ENCODE measurements around the gene RPL35A. TPM values are rescaled to one million over a fixed set of nuclear protein-coding genes. Genes with fewer than 3 reads are reported as not detected.

Gene RPL35A
- total and polyA plus RNA-seq, 2 experiments from 2014 or later = 1,070 to 2,096 TPM

GRCh38 chr3:197996855-197997254 lies 46.9 kb downstream of the RPL35A start:
- no peaks in the 10 kb centered on the region for H3K27me3 Mint-ChIP-seq (ENCODE audit: insufficient read depth, low read depth, poor library complexity)
- no peaks in the 10 kb centered on the region for H3K27me3 ChIP-seq (ENCODE audit: insufficient read depth)
- no peak for TF ChIP-seq JUNB (IDR thresholded peaks at IDR 0.05; ENCODE audit: unreplicated experiment)
- TF ChIP-seq, protein P1, sequence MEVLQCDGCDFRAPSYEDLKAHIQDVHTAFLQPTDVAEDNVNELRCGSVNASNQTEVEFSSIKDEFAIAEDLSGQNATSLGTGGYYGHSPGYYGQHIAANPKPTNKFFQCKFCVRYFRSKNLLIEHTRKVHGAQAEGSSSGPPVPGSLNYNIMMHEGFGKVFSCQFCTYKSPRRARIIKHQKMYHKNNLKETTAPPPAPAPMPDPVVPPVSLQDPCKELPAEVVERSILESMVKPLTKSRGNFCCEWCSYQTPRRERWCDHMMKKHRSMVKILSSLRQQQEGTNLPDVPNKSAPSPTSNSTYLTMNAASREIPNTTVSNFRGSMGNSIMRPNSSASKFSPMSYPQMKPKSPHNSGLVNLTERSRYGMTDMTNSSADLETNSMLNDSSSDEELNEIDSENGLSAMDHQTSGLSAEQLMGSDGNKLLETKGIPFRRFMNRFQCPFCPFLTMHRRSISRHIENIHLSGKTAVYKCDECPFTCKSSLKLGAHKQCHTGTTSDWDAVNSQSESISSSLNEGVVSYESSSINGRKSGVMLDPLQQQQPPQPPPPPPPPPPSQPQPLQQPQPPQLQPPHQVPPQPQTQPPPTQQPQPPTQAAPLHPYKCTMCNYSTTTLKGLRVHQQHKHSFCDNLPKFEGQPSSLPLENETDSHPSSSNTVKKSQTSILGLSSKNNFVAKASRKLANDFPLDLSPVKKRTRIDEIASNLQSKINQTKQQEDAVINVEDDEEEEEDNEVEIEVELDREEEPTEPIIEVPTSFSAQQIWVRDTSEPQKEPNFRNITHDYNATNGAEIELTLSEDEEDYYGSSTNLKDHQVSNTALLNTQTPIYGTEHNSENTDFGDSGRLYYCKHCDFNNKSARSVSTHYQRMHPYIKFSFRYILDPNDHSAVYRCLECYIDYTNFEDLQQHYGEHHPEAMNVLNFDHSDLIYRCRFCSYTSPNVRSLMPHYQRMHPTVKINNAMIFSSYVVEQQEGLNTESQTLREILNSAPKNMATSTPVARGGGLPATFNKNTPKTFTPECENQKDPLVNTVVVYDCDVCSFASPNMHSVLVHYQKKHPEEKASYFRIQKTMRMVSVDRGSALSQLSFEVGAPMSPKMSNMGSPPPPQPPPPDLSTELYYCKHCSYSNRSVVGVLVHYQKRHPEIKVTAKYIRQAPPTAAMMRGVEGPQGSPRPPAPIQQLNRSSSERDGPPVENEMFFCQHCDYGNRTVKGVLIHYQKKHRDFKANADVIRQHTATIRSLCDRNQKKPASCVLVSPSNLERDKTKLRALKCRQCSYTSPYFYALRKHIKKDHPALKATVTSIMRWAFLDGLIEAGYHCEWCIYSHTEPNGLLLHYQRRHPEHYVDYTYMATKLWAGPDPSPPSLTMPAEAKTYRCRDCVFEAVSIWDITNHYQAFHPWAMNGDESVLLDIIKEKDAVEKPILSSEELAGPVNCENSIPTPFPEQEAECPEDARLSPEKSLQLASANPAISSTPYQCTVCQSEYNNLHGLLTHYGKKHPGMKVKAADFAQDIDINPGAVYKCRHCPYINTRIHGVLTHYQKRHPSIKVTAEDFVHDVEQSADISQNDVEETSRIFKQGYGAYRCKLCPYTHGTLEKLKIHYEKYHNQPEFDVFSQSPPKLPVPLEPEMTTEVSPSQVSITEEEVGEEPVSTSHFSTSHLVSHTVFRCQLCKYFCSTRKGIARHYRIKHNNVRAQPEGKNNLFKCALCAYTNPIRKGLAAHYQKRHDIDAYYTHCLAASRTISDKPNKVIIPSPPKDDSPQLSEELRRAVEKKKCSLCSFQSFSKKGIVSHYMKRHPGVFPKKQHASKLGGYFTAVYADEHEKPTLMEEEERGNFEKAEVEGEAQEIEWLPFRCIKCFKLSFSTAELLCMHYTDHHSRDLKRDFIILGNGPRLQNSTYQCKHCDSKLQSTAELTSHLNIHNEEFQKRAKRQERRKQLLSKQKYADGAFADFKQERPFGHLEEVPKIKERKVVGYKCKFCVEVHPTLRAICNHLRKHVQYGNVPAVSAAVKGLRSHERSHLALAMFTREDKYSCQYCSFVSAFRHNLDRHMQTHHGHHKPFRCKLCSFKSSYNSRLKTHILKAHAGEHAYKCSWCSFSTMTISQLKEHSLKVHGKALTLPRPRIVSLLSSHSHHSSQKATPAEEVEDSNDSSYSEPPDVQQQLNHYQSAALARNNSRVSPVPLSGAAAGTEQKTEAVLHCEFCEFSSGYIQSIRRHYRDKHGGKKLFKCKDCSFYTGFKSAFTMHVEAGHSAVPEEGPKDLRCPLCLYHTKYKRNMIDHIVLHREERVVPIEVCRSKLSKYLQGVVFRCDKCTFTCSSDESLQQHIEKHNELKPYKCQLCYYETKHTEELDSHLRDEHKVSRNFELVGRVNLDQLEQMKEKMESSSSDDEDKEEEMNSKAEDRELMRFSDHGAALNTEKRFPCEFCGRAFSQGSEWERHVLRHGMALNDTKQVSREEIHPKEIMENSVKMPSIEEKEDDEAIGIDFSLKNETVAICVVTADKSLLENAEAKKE (CRISPR knock-in tag; IDR thresholded peaks at IDR 0.05) = no peak
- TF ChIP-seq ZNF114 (CRISPR knock-in tag; IDR thresholded peaks at IDR 0.05) = no peak
- no peak for TF ChIP-seq STAT1 (IDR thresholded peaks at IDR 0.05; ENCODE audit: unreplicated experiment)
- TF ChIP-seq, protein P2, sequence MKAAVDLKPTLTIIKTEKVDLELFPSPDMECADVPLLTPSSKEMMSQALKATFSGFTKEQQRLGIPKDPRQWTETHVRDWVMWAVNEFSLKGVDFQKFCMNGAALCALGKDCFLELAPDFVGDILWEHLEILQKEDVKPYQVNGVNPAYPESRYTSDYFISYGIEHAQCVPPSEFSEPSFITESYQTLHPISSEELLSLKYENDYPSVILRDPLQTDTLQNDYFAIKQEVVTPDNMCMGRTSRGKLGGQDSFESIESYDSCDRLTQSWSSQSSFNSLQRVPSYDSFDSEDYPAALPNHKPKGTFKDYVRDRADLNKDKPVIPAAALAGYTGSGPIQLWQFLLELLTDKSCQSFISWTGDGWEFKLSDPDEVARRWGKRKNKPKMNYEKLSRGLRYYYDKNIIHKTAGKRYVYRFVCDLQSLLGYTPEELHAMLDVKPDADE (IDR thresholded peaks at IDR 0.05) = no peak
- TF ChIP-seq, protein P3, sequence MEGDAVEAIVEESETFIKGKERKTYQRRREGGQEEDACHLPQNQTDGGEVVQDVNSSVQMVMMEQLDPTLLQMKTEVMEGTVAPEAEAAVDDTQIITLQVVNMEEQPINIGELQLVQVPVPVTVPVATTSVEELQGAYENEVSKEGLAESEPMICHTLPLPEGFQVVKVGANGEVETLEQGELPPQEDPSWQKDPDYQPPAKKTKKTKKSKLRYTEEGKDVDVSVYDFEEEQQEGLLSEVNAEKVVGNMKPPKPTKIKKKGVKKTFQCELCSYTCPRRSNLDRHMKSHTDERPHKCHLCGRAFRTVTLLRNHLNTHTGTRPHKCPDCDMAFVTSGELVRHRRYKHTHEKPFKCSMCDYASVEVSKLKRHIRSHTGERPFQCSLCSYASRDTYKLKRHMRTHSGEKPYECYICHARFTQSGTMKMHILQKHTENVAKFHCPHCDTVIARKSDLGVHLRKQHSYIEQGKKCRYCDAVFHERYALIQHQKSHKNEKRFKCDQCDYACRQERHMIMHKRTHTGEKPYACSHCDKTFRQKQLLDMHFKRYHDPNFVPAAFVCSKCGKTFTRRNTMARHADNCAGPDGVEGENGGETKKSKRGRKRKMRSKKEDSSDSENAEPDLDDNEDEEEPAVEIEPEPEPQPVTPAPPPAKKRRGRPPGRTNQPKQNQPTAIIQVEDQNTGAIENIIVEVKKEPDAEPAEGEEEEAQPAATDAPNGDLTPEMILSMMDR (conservative IDR thresholded peaks at IDR 0.05; ENCODE audit: low read depth in 2 of 2) = no peak
- no peak for TF ChIP-seq EZH2phosphoT487 (IDR thresholded peaks at IDR 0.05; ENCODE audit: unreplicated experiment)
- no peak for TF ChIP-seq CREB1 (CRISPR knock-in tag; IDR thresholded peaks at IDR 0.05; ENCODE audit: low read depth)
- no peak for TF ChIP-seq ZNF331 (CRISPR knock-in tag; IDR thresholded peaks at IDR 0.05; ENCODE audit: low read depth)
- TF ChIP-seq NANOG (IDR thresholded peaks at IDR 0.05; ENCODE audit: borderline replicate concordance) = no peak
- TF ChIP-seq, protein P4, sequence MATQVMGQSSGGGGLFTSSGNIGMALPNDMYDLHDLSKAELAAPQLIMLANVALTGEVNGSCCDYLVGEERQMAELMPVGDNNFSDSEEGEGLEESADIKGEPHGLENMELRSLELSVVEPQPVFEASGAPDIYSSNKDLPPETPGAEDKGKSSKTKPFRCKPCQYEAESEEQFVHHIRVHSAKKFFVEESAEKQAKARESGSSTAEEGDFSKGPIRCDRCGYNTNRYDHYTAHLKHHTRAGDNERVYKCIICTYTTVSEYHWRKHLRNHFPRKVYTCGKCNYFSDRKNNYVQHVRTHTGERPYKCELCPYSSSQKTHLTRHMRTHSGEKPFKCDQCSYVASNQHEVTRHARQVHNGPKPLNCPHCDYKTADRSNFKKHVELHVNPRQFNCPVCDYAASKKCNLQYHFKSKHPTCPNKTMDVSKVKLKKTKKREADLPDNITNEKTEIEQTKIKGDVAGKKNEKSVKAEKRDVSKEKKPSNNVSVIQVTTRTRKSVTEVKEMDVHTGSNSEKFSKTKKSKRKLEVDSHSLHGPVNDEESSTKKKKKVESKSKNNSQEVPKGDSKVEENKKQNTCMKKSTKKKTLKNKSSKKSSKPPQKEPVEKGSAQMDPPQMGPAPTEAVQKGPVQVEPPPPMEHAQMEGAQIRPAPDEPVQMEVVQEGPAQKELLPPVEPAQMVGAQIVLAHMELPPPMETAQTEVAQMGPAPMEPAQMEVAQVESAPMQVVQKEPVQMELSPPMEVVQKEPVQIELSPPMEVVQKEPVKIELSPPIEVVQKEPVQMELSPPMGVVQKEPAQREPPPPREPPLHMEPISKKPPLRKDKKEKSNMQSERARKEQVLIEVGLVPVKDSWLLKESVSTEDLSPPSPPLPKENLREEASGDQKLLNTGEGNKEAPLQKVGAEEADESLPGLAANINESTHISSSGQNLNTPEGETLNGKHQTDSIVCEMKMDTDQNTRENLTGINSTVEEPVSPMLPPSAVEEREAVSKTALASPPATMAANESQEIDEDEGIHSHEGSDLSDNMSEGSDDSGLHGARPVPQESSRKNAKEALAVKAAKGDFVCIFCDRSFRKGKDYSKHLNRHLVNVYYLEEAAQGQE (IDR thresholded peaks at IDR 0.05; ENCODE audit: unreplicated experiment) = no peak
- no peak for TF ChIP-seq EZH2 (IDR thresholded peaks at IDR 0.05; ENCODE audit: low read depth, unreplicated experiment)
- no peak for TF ChIP-seq POLR2AphosphoS5 (IDR thresholded peaks at IDR 0.05; ENCODE audit: low read depth)
- H3K4me2 ChIP-seq = no peak overlapping the region
- no peak overlapping the region for H2AFZ ChIP-seq
- H3K4me3 ChIP-seq = no peak overlapping the region
- H3K9me2 ChIP-seq (ENCODE audit: insufficient read depth) = no peaks in the 10 kb centered on the region
- no peaks in the 10 kb centered on the region for H3F3A ChIP-seq (replicated peaks; ENCODE audit: low read depth)
- H3K79me2 ChIP-seq (replicated peaks; ENCODE audit: insufficient read depth) = no peaks in the 10 kb centered on the region
- no peaks in the 10 kb centered on the region for H3K36me3 Mint-ChIP-seq (ENCODE audit: low read depth)
- H3K27ac Mint-ChIP-seq = no peak overlapping the region
- ATAC-seq (no peak), DNase-seq (ENCODE audit: low spot score) (no peak)
- no peak overlapping the region for H3K4me3 Mint-ChIP-seq
- H3K4me1 Mint-ChIP-seq = peaks cover 8% of the 10 kb centered on the region
- no peaks in the 10 kb centered on the region for H4K20me1 ChIP-seq (replicated peaks; ENCODE audit: insufficient read depth)
- no peaks in the 10 kb centered on the region for H3K9me3 Mint-ChIP-seq
- H3K4me1 ChIP-seq (ENCODE audit: insufficient read depth) = peaks cover 5% of the 10 kb centered on the region
- no peaks in the 10 kb centered on the region for H3K36me3 ChIP-seq (ENCODE audit: insufficient read depth)
- no peak overlapping the region for H3K27ac ChIP-seq (ENCODE audit: low read depth)

Measured in GM23338 (cell line).